Measurements from ENCODE around the gene NF1. TPM values are rescaled to one million over a fixed set of nuclear protein-coding genes. Genes with fewer than 3 reads are reported as not detected.

NF1 gene
- total RNA-seq, 4 donors from 2014 or later = 15.6 to 48.4 (median 26.9) TPM

DNA sequence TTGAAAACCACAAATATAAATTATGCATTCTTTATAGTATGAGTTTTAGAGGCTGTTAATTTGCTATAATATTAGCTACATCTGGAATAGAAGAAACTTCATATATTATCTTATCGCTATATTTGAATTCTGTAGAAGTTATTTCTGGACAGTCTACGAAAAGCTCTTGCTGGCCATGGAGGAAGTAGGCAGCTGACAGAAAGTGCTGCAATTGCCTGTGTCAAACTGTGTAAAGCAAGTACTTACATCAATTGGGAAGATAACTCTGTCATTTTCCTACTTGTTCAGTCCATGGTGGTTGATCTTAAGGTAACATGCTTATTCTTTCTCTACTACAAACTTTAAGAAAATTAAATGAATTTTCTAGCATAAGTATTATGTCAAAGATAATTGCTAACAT, 105.5 kb downstream of the NF1 start:
- DNase-seq = no peak
- H3K36me3 ChIP-seq = peaks cover 0 to 19% (median 0%) of the 10 kb centered on the region in 3 donors
- H3K27me3 ChIP-seq = no peaks in the 10 kb centered on the region
- TF ChIP-seq, protein P1, sequence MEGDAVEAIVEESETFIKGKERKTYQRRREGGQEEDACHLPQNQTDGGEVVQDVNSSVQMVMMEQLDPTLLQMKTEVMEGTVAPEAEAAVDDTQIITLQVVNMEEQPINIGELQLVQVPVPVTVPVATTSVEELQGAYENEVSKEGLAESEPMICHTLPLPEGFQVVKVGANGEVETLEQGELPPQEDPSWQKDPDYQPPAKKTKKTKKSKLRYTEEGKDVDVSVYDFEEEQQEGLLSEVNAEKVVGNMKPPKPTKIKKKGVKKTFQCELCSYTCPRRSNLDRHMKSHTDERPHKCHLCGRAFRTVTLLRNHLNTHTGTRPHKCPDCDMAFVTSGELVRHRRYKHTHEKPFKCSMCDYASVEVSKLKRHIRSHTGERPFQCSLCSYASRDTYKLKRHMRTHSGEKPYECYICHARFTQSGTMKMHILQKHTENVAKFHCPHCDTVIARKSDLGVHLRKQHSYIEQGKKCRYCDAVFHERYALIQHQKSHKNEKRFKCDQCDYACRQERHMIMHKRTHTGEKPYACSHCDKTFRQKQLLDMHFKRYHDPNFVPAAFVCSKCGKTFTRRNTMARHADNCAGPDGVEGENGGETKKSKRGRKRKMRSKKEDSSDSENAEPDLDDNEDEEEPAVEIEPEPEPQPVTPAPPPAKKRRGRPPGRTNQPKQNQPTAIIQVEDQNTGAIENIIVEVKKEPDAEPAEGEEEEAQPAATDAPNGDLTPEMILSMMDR (IDR thresholded peaks at IDR 0.05) = no peak
- no peak for TF ChIP-seq POLR2A (IDR thresholded peaks at IDR 0.05)
- H3K4me1 ChIP-seq = peaks cover 0 to 4% (median 0%) of the 10 kb centered on the region in 3 donors
- intact Hi-C loops (cut with DNase I) = no loop called here
- no peak overlapping the region for H3K27ac ChIP-seq
- no peaks in the 10 kb centered on the region for H3K9me3 ChIP-seq
- no peak overlapping the region for H3K4me3 ChIP-seq
- WGBS, 2 donors = 85 to 88% methylated on average over 2 of the region's 2 CpGs

DNA sequence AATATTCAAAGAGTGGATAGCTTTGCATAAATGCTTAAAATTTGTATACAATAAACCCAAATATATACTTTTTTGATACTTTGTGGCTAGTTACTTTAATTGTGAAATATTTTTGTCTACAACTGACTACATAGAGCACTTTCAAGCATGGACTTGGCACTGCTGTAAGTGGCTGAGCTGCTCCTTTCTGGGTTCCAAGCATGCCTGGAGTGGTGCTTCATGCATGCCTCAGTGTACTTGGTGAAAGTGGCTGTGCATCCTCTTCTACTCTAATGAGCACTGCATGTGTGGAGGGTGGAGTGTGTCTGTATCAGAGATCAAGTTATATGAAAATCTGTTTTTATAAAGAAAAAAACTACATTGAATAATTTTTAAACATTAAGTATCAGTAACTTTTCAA, 108.2 kb downstream of the NF1 start:
- Histone ChIP-seq H3K27me3 (no peaks in the 10 kb centered on the region), H3K4me1 (no peaks in the 10 kb centered on the region), H3K9me3 (no peaks in the 10 kb centered on the region), H3K4me3 (no peak overlapping the region), H3K36me3 (peaks cover 0 to 32% (median 0%) of the 10 kb centered on the region in 3 donors), H3K27ac (no peak overlapping the region)
- DNase-seq = no peak
- TF ChIP-seq, protein P1 (IDR thresholded peaks at IDR 0.05) = no peak
- TF ChIP-seq POLR2A (IDR thresholded peaks at IDR 0.05) = no peak
- intact Hi-C loops (cut with DNase I) = no loop called here

DNA sequence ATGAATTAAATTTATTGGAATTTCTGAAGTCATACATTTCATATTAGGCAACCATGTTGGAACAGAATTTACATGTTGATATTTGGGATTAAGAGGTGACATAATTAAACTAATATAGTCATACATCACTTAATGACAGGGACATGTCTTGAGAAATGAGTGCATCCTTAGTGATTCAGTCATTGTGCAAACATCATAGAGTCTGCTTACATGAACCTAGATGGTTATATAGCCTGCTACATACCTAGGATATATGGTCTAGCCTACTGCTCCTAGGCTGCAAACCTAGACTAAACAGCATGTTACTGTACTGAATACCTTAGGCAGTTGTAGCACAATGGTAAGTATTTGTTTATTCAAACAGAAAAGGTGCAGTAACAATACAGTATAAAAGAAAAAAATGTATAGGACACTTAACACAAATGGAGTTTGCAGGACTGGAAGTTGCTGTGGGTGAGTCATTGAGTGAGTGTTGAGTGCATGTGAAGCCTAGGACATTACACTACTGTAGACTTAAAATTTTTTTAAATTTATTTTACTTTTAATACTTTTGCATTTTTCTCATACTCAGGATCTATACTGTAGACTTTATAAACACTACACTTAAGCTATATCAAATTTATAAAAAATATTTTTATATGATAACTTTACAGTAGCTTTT, 116.7 kb downstream of the NF1 start:
- Histone ChIP-seq H3K27me3 (no peaks in the 10 kb centered on the region), H3K4me3 (no peak overlapping the region), H3K4me1 (no peaks in the 10 kb centered on the region), H3K36me3 (peaks cover 0 to 27% (median 3%) of the 10 kb centered on the region in 3 donors), H3K27ac (no peak overlapping the region), H3K9me3 (no peaks in the 10 kb centered on the region)
- intact Hi-C loops (cut with DNase I) = loop anchor here (10.0 kb wide), 1 partner anchor 197 kb away; no protein-coding TSS in a partner anchor
- no peak for TF ChIP-seq POLR2A (IDR thresholded peaks at IDR 0.05)
- TF ChIP-seq, protein P1 (IDR thresholded peaks at IDR 0.05) = no peak
- DNase-seq = no peak

DNA sequence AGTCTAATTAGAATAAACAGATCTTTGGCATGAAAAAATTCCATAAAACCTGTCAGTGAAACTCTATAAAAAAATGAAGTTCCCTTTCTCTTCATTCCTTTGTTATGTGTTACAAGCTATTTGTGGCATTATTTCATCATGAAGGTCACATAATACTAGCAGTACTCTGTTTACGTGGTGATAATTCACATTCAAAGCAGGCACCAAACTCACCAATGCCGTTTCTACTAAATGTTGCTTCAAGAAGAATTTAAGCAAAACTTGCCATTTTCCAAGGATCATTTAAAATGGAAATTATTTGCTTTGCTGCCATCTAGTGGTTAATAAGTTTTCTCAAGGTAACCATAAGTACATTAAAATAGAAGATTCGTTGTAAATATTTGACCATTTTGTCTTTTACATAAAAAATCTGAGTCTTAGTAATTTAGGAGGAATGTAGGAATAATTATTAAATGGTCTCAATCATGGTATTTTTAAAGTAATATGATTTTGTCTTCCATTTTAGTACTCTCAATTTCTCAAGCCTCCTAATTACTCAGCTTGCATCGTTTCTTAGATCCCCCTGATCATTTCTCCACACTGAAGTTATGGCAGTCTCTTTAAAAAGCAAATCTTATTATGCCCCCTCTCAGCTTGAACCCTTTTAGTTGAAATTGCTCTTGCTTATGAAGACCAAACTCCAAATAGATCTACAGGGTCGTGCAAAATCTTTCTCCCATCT, 121.4 kb downstream of the NF1 start:
- TF ChIP-seq, protein P1 (IDR thresholded peaks at IDR 0.05) = peak; percentile 42 to 74 (median 54)
- TF ChIP-seq POLR2A (IDR thresholded peaks at IDR 0.05) = no peak
- WGBS, 2 donors = 37 to 39% methylated on average over 5 of the region's 5 CpGs
- H3K27ac ChIP-seq = no peak overlapping the region
- intact Hi-C loops (cut with DNase I) = loop anchor here (10.0 kb wide), 1 partner anchor 201 kb away; no protein-coding TSS in a partner anchor
- H3K36me3 ChIP-seq = peaks cover 0 to 45% (median 0%) of the 10 kb centered on the region in 3 donors
- H3K9me3 ChIP-seq = no peaks in the 10 kb centered on the region
- H3K4me1 ChIP-seq = no peaks in the 10 kb centered on the region
- no peak overlapping the region for H3K4me3 ChIP-seq
- DNase-seq = no peak
- H3K27me3 ChIP-seq = no peaks in the 10 kb centered on the region

DNA sequence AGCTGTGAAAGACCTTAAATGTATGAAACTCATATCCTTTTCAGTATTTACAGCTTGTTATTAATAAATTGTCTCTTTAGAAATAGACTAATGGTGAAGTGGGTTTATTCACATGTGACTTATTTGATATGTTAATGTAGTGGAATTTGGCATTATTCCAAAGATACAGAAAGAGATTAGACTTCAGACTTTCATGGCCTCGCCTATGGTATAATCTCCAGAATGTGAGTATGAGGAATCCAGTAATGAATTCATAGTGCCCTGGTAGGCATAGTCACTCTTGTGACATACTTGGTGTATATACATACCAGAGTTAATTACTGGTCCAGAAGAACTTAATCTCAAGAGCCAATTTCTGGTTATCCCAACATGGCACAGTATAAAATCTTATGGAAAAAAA, 129.6 kb downstream of the NF1 start:
- Histone ChIP-seq H3K4me3 (no peak overlapping the region), H3K27ac (no peak overlapping the region), H3K4me1 (no peaks in the 10 kb centered on the region), H3K9me3 (no peaks in the 10 kb centered on the region), H3K36me3 (peaks cover 0 to 41% (median 0%) of the 10 kb centered on the region in 3 donors), H3K27me3 (no peaks in the 10 kb centered on the region)
- 59 to 78% methylated on average over 1 of the region's 1 CpG for WGBS, 2 donors
- TF ChIP-seq POLR2A (IDR thresholded peaks at IDR 0.05) = no peak
- TF ChIP-seq, protein P1 (IDR thresholded peaks at IDR 0.05) = no peak
- no peak for DNase-seq
- intact Hi-C loops (cut with DNase I) = no loop called here
